OCI-LY7 (cell line): ENCODE measurements around the gene CRY2. TPM values are rescaled to one million over a fixed set of nuclear protein-coding genes. Genes with fewer than 3 reads are reported as not detected.
"Not testable (repeated sequence)": the region's sequence is repeated elsewhere in the genome, so short reads cannot be mapped to it uniquely, and the experiment has no call there.

Source experiments
- BruUV-seq: library from RNA; stranded (reverse); fragments of 400-500 nt; replicated peaks from 2 replicates; lab custom pipeline; 2021; lab: Mats Ljungman, UMichigan
- CTCF ChIA-PET: fragments of 300-600 bp; sonication (Branson Sonifier 250); formaldehyde crosslinking; loops from one replicate; lab custom pipeline; 2022; ENCODE audit warnings: antibody characterized with exemption; ENCODE audit not compliant: unreplicated experiment; lab: Charles Lee
- POLR2A ChIA-PET: fragments of 300-600 bp; sonication (Branson Sonifier 250); formaldehyde crosslinking; loops from one replicate; lab custom pipeline; 2022; ENCODE audit warnings: antibody characterized with exemption; lab: Charles Lee
- DNase-seq: peaks from one replicate; pipeline ENCODE4 v3.0.0-alpha.2; 2015; ENCODE audit warnings: low spot score
- H2AFZ ChIP-seq: fragments of 200-600 bp; sonication (generic), shearing (Covaris generic); 2 replicates; pipeline ENCODE4 v1.6.1; 2014; ENCODE audit warnings: mild to moderate bottlenecking, antibody characterized with exemption, low read length, moderate library complexity
- H3K27ac ChIP-seq: fragments of 200-600 bp; sonication (generic); 2 replicates; pipeline ENCODE4 v1.5.1; 2014; ENCODE audit warnings: mixed run types, low read depth, mild to moderate bottlenecking, moderate library complexity, low read length, inconsistent platforms; ENCODE audit not compliant: poor library complexity, severe bottlenecking
- H3K36me3 ChIP-seq: fragments of 200-600 bp; sonication (generic); 2 replicates; pipeline ENCODE4 v1.6.1; 2014; ENCODE audit warnings: mild to moderate bottlenecking, antibody characterized with exemption, low read length, moderate library complexity, mixed read lengths; ENCODE audit not compliant: insufficient read depth
- H3K4me1 ChIP-seq: fragments of 200-600 bp; sonication (generic); 2 replicates; pipeline ENCODE4 v1.5.1; 2014; ENCODE audit warnings: mild to moderate bottlenecking, low read length; ENCODE audit not compliant: insufficient read depth, poor library complexity, severe bottlenecking
- H3K4me2 ChIP-seq: fragments of 200-600 bp; sonication (generic); 2 replicates; pipeline ENCODE4 v1.6.1; 2014; ENCODE audit warnings: mild to moderate bottlenecking, low read length
- H3K4me3 ChIP-seq: fragments of 200-600 bp; sonication (generic); 2 replicates; pipeline ENCODE4 v1.5.1; 2014; ENCODE audit warnings: mild to moderate bottlenecking, low read depth, low read length; ENCODE audit not compliant: poor library complexity, severe bottlenecking
- H3K79me2 ChIP-seq: fragments of 200-600 bp; sonication (generic); 2 replicates; pipeline ENCODE4 v1.6.1; 2016; ENCODE audit warnings: low read depth, mild to moderate bottlenecking, low read length, moderate library complexity, mixed read lengths; ENCODE audit not compliant: insufficient read depth
- H3K9me2 ChIP-seq: fragments of 200-600 bp; sonication (generic); 2 replicates; pipeline ENCODE4 v1.6.1; 2016; ENCODE audit warnings: mild to moderate bottlenecking, low read length, mixed read lengths; ENCODE audit not compliant: insufficient read depth
- H3K9me3 ChIP-seq: fragments of 200-600 bp; sonication (generic); 2 replicates; pipeline ENCODE4 v1.6.1; 2014; ENCODE audit warnings: mild to moderate bottlenecking, mixed run types, low read length, mixed read lengths
- H4K20me1 ChIP-seq: fragments of 200-600 bp; sonication (generic); 2 replicates; pipeline ENCODE4 v1.6.1; 2014; ENCODE audit warnings: mild to moderate bottlenecking, antibody characterized with exemption, low read length, moderate library complexity, mixed read lengths; ENCODE audit not compliant: insufficient read depth
- CTCF ChIP-seq: fragments of 200-600 bp; sonication (generic); conservative IDR thresholded peaks from 2 replicates; pipeline ENCODE4 v1.5.1; 2014; ENCODE audit warnings: mild to moderate bottlenecking, antibody characterized with exemption, low read length, moderate library complexity, mixed read lengths
- EZH2phosphoT487 ChIP-seq: fragments of 200-600 bp; sonication (generic); IDR thresholded peaks from 2 replicates; pipeline ENCODE4 v1.6.1; 2018; ENCODE audit warnings: low read depth, borderline replicate concordance, mild to moderate bottlenecking, mixed run types, antibody characterized with exemption, low read length, moderate library complexity, mixed read lengths
- intact Hi-C: fragments of 100-400 bp; cut with micrococcal nuclease; formaldehyde crosslinking; loops from one replicate; pipeline ENCODE4 v1.10.0; 2022; ENCODE audit not compliant: unreplicated experiment
- total RNA-seq, 2 experiments: library from RNA; depleted of rRNA in 1 of 2; stranded (reverse); fragments of >200 nt in 1 of 2; shearing (Covaris generic) in 1 of 2; gene quantifications; 2 replicates each; pipeline ENCODE4 v1.2.3, GENCODE V29; 2014 to 2022

The CRY2 gene
- total RNA-seq, 2 experiments from 2014 or later, result 19.2 to 24.6 TPM

- Histone ChIP-seq H3K9me3 (no peaks in the 10 kb centered on the region), H3K4me3 (no peak overlapping the region), H3K27ac (no peak overlapping the region), H3K36me3 (no peaks in the 10 kb centered on the region), H2AFZ (no peak overlapping the region), H3K9me2 (no peaks in the 10 kb centered on the region), H4K20me1 (no peaks in the 10 kb centered on the region), H3K79me2 (no peaks in the 10 kb centered on the region), H3K4me1 (peaks cover 31% of the 10 kb centered on the region), H3K4me2 (no peak overlapping the region)
- ChIA-PET POLR2A (interaction anchor here (0.6 kb wide), 2 partner anchors 8 to 15 kb away, joined by 3 read pairs; no protein-coding TSS in a partner anchor), CTCF (no interaction called here)
- BruUV-seq, result no TSS peak
- no peak for DNase-seq
- no peak for TF ChIP-seq CTCF
- no peak for TF ChIP-seq EZH2phosphoT487
- intact Hi-C loops, result no loop called here
Observed at GRCh38 chr11:45820211-45820857, 26.9 kb upstream of the CRY2 start.

- CTCF ChIA-PET, H3K4me3 ChIP-seq, H4K20me1 ChIP-seq, BruUV-seq, H3K9me2 ChIP-seq, intact Hi-C loops, DNase-seq, H3K79me2 ChIP-seq, H3K27ac ChIP-seq, H2AFZ ChIP-seq, H3K4me2 ChIP-seq, H3K9me3 ChIP-seq, H3K36me3 ChIP-seq: not testable (repeated sequence)
- peaks cover 18% of the 10 kb centered on the region for H3K4me1 ChIP-seq
- POLR2A ChIA-PET, result interaction anchor here (1.5 kb wide), 1 partner anchor 20 kb away, joined by 4 read pairs; no protein-coding TSS in a partner anchor
Observed at GRCh38 chr11:45826492-45826891, 20.8 kb upstream of the CRY2 start.

- Histone ChIP-seq H2AFZ (no peak overlapping the region), H3K27ac (no peak overlapping the region), H3K4me1 (peaks cover 18% of the 10 kb centered on the region), H3K9me2 (no peaks in the 10 kb centered on the region), H3K4me2 (no peak overlapping the region), H3K9me3 (no peaks in the 10 kb centered on the region), H3K36me3 (no peaks in the 10 kb centered on the region), H3K79me2 (no peaks in the 10 kb centered on the region), H4K20me1 (no peaks in the 10 kb centered on the region), H3K4me3 (no peak overlapping the region)
- DNase-seq, result no peak
- ChIA-PET CTCF (no interaction called here), POLR2A (interaction anchor here (1.5 kb wide), 1 partner anchor 21 kb away, joined by 4 read pairs; no protein-coding TSS in a partner anchor)
- TF ChIP-seq CTCF (no peak), EZH2phosphoT487 (no peak)
- BruUV-seq, result no TSS peak
- intact Hi-C loops, result no loop called here
Observed at GRCh38 chr11:45827123-45827522, 20.2 kb upstream of the CRY2 start.
